Sigmoid colon (tissue), 7 donors: ENCODE data around the gene LEMD2. TPM values are rescaled to one million over a fixed set of nuclear protein-coding genes. Genes with fewer than 3 reads are reported as not detected.

Experiments
- DNase-seq: peaks from one replicate; pipeline ENCODE4 v3.0.0-alpha.2; 2019
- H3K27ac ChIP-seq, 4 donors: fragments of 200-600 bp; sonication (generic); one replicate each; pipeline ENCODE4 v1.5.1; 2016 to 2019; ENCODE audit warnings: mild to moderate bottlenecking in 1 of 4
- H3K27me3 ChIP-seq, 3 donors: fragments of 200-600 bp; sonication (generic); one replicate each; pipeline ENCODE4 v1.5.1; 2019; ENCODE audit warnings: mild to moderate bottlenecking in 1 of 3
- H3K36me3 ChIP-seq, 4 donors: fragments of 200-600 bp; sonication (generic); one replicate each; pipeline ENCODE4 v1.5.1; 2016 to 2019
- H3K4me1 ChIP-seq, 4 donors: fragments of 200-600 bp; sonication (generic); one replicate each; pipeline ENCODE4 v1.5.1; 2017 to 2019
- H3K4me3 ChIP-seq, 4 donors: fragments of 200-600 bp; sonication (generic); one replicate each; pipeline ENCODE4 v1.5.1; 2017 to 2019; ENCODE audit warnings: mild to moderate bottlenecking in 2 of 4, moderate library complexity in 1 of 4
- H3K9me3 ChIP-seq, 4 donors: fragments of 200-600 bp in 3 of 4; sonication (generic) in 3 of 4; one replicate each; pipeline versions ENCODE4 v1.5.1 to v1.6.1; 2013 to 2019
- CTCF ChIP-seq, 4 experiments: fragments of 450-650 bp in 3 of 4; fragments of 200-600 bp in 1 of 4; IDR thresholded peaks; one replicate each; pipeline ENCODE4 v1.5.1; 2016 to 2019; ENCODE audit warnings: antibody characterized with exemption in 4 of 4, mild to moderate bottlenecking in 3 of 4, moderate library complexity in 2 of 4
- EP300 ChIP-seq, 4 donors: sonication (generic); formaldehyde crosslinking; IDR thresholded peaks; one replicate each; pipeline ENCODE4 v1.6.1; 2017; ENCODE audit warnings: antibody characterized with exemption in 4 of 4
- POLR2A ChIP-seq, 2 donors: fragments of 450-650 bp; IDR thresholded peaks; one replicate each; pipeline ENCODE4 v1.6.1; 2016; ENCODE audit warnings: antibody characterized with exemption in 2 of 2, mild to moderate bottlenecking in 2 of 2, moderate library complexity in 2 of 2
- POLR2AphosphoS5 ChIP-seq, 4 donors: sonication (generic); formaldehyde crosslinking; IDR thresholded peaks; one replicate each; pipeline ENCODE4 v1.6.1; 2017; ENCODE audit warnings: antibody characterized with exemption in 4 of 4
- WGBS, 2 donors: extraction: QIAGEN DNeasy Blood & Tissue Kit; methylation state at CpG; one replicate each; pipeline ENCODE4 v1.1.7; 2013; 5-methylcytosine and 5-hydroxymethylcytosine counted together
- intact Hi-C: fragments of 100-400 bp; cut with DNase I; formaldehyde crosslinking; loops from one replicate; pipeline ENCODE4 v1.15.1; 2023
- polyA plus RNA-seq, 3 donors: library from polyadenylated mRNA; stranded (reverse); fragments of 200-250 nt; gene quantifications; one replicate each; pipeline ENCODE4 v1.2.3, GENCODE V29; 2013
- total RNA-seq, 4 donors: library from RNA; depleted of rRNA; stranded (reverse); fragments of >200 nt; gene quantifications; one replicate each; pipeline ENCODE4 v1.1.0, GENCODE V29; 2016
- donor health status: healthy with polysubstance abuse.
- donor health status: Bipolar disorder and iron deficiency.
- donor health status: healthy.

LEMD2 gene
- total and polyA plus RNA-seq, 7 donors: 17.6 to 71.6 (median 38.3) TPM

- TF ChIP-seq CTCF (IDR thresholded peaks at IDR 0.05) (no peak), POLR2A (IDR thresholded peaks at IDR 0.05) (no peak), EP300 (IDR thresholded peaks at IDR 0.05) (no peak), POLR2AphosphoS5 (IDR thresholded peaks at IDR 0.05) (no peak)
- Histone ChIP-seq H3K4me1 (peaks cover 0 to 12% (median 3%) of the 10 kb centered on the region in 4 donors), H3K27ac (no peak overlapping the region), H3K4me3 (no peak overlapping the region), H3K36me3 (peaks cover 0 to 46% (median 5%) of the 10 kb centered on the region in 4 donors), H3K27me3 (no peaks in the 10 kb centered on the region), H3K9me3 (no peaks in the 10 kb centered on the region)
- DNase-seq: no peak
- intact Hi-C loops: no loop called here
- 91 to 95% methylated on average over 11 of the region's 11 CpGs for WGBS, 2 donors
Observed at GRCh38 chr6:33728438-33728837, 60.5 kb downstream of the LEMD2 start.

- 85 to 90% methylated on average over 11 of the region's 11 CpGs for WGBS, 2 donors
- no peak for DNase-seq
- TF ChIP-seq EP300 (IDR thresholded peaks at IDR 0.05) (no peak), POLR2AphosphoS5 (IDR thresholded peaks at IDR 0.05) (no peak)
- Histone ChIP-seq H3K27me3 (no peaks in the 10 kb centered on the region), H3K27ac (no peak overlapping the region), H3K36me3 (peaks cover 0 to 41% (median 7%) of the 10 kb centered on the region in 4 donors), H3K9me3 (no peaks in the 10 kb centered on the region), H3K4me1 (peaks cover 0 to 12% (median 4%) of the 10 kb centered on the region in 4 donors), H3K4me3 (no peak overlapping the region)
- intact Hi-C loops: no loop called here
Observed at GRCh38 chr6:33727932-33728331, 61.0 kb downstream of the LEMD2 start.

- no peak for DNase-seq
- peaks cover 0 to 12% (median 4%) of the 10 kb centered on the region in 4 donors for H3K4me1 ChIP-seq
- no peaks in the 10 kb centered on the region for H3K9me3 ChIP-seq
- WGBS, 2 donors: 88 to 93% methylated on average over 7 of the region's 7 CpGs
- H3K27me3 ChIP-seq: no peaks in the 10 kb centered on the region
- H3K4me3 ChIP-seq: no peak overlapping the region
- H3K36me3 ChIP-seq: peaks cover 0 to 39% (median 7%) of the 10 kb centered on the region in 4 donors
- H3K27ac ChIP-seq: no peak overlapping the region
- no peak for TF ChIP-seq POLR2A (IDR thresholded peaks at IDR 0.05)
- no peak for TF ChIP-seq CTCF (IDR thresholded peaks at IDR 0.05)
- TF ChIP-seq POLR2AphosphoS5 (IDR thresholded peaks at IDR 0.05): no peak
- TF ChIP-seq EP300 (IDR thresholded peaks at IDR 0.05): no peak
- intact Hi-C loops: no loop called here
Observed at GRCh38 chr6:33727126-33727525, 61.8 kb downstream of the LEMD2 start.

GRCh38 chr6:33726696-33727095 is 62.2 kb downstream of the LEMD2 start:
- 88 to 94% methylated on average over 15 of the region's 15 CpGs for WGBS, 2 donors
- H3K4me1 ChIP-seq: peaks cover 0 to 12% (median 6%) of the 10 kb centered on the region in 4 donors
- H3K27me3 ChIP-seq: no peaks in the 10 kb centered on the region
- H3K4me3 ChIP-seq: no peak overlapping the region
- H3K27ac ChIP-seq: no peak overlapping the region
- intact Hi-C loops: no loop called here
- H3K9me3 ChIP-seq: no peaks in the 10 kb centered on the region
- no peak for TF ChIP-seq POLR2A (IDR thresholded peaks at IDR 0.05)
- no peak for TF ChIP-seq CTCF (IDR thresholded peaks at IDR 0.05)
- TF ChIP-seq EP300 (IDR thresholded peaks at IDR 0.05): no peak
- TF ChIP-seq POLR2AphosphoS5 (IDR thresholded peaks at IDR 0.05): no peak
- no peak for DNase-seq
- peaks cover 0 to 34% (median 7%) of the 10 kb centered on the region in 4 donors for H3K36me3 ChIP-seq

- 87 to 89% methylated on average over 7 of the region's 7 CpGs for WGBS, 2 donors
- TF ChIP-seq POLR2AphosphoS5 (IDR thresholded peaks at IDR 0.05): no peak
- H3K4me3 ChIP-seq: no peak overlapping the region
- intact Hi-C loops: no loop called here
- no peaks in the 10 kb centered on the region for H3K27me3 ChIP-seq
- no peaks in the 10 kb centered on the region for H3K9me3 ChIP-seq
- peaks cover 0 to 12% (median 6%) of the 10 kb centered on the region in 4 donors for H3K4me1 ChIP-seq
- H3K36me3 ChIP-seq: peaks cover 0 to 33% (median 7%) of the 10 kb centered on the region in 4 donors
- DNase-seq: no peak
- no peak overlapping the region for H3K27ac ChIP-seq
Observed at GRCh38 chr6:33725891-33726673, 62.8 kb downstream of the LEMD2 start.
